Measurements from ENCODE around the gene AP3D1. TPM values are rescaled to one million over a fixed set of nuclear protein-coding genes. Genes with fewer than 3 reads are reported as not detected.

AP3D1 gene
- total and polyA plus RNA-seq, 12 donors = 51.3 to 193 (median 121) TPM

DNA sequence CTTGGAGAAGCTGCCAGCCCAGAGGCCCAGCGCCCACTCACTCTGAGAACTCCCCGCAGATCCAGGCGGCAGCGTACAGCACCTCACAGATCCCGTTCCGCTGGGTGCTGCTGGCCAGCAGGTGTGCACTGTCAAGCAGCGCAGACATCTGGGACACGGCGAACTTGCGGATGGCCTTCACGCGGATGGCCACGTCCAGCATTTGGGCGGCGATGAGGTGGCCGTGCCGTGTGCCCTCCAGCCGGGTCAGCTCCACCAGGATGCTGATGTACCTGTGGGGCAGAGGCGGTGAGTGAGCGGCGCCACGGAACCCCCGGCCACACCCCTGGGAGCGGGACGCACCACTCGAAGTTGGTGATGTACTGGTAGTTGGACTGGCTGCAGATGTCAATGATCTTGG is 30.5 kb downstream of the AP3D1 start:
- TF ChIP-seq, protein P1, sequence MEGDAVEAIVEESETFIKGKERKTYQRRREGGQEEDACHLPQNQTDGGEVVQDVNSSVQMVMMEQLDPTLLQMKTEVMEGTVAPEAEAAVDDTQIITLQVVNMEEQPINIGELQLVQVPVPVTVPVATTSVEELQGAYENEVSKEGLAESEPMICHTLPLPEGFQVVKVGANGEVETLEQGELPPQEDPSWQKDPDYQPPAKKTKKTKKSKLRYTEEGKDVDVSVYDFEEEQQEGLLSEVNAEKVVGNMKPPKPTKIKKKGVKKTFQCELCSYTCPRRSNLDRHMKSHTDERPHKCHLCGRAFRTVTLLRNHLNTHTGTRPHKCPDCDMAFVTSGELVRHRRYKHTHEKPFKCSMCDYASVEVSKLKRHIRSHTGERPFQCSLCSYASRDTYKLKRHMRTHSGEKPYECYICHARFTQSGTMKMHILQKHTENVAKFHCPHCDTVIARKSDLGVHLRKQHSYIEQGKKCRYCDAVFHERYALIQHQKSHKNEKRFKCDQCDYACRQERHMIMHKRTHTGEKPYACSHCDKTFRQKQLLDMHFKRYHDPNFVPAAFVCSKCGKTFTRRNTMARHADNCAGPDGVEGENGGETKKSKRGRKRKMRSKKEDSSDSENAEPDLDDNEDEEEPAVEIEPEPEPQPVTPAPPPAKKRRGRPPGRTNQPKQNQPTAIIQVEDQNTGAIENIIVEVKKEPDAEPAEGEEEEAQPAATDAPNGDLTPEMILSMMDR (IDR thresholded peaks at IDR 0.05) = no peak
- TF ChIP-seq POLR2A (IDR thresholded peaks at IDR 0.05) = no peak

DNA sequence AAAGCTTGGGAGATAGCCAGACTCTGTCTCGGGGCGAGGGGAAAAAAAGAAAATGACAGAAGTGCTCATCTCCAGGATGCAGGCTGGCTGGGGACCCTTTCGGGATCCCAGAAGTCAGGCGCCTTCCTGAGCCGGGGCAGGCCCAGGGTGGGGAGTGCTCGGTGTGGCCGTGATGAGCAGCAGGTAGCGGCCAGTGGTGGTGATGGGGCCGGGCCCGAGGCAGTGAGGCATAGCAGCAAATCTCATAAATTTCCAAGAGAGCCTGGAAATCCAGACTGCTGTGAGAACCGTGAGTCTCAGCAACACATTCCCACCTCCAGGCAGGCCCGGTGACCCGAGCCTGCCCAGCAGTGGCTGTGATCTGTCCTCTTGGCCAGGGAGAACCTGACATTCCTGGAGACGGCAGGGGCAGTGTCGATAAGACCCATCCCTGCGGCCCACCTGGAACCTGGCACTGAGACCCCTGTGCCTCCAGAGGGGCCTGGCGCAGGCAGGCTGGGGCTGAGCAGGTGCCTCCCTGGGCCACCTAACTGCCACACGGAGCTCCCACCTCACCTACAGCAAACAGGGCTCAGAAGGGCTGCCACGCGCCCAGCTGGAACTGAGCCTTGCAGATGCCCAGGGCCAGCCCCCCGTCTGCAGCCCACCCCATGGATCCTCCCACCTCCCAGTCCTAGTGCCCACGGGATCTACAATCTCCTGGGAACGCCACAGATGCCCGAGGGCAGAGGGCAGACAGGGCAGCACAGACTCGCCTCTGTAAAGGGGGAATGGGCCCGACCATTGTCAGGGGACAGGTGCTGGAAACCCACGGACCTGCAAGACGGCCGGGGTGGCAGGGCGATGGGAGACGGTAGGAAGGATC is 31.2 kb downstream of the AP3D1 start:
- H3K9me3 ChIP-seq (replicated peaks in 1 of 3) = no peaks in the 10 kb centered on the region
- H3K4me1 ChIP-seq (replicated peaks in 1 of 2) = peaks cover 0 to 6% of the 10 kb centered on the region in 2 donors
- H3K4me3 ChIP-seq = no peak overlapping the region
- H3K27ac ChIP-seq = no peak overlapping the region
- peak in 1 of 7 donors; percentile 14 for DNase-seq
- peaks cover 0 to 98% of the 10 kb centered on the region in 2 donors for H3K36me3 ChIP-seq (replicated peaks in 1 of 2)
- TF ChIP-seq, protein P1 (IDR thresholded peaks at IDR 0.05) = no peak
- no peak for TF ChIP-seq POLR2A (IDR thresholded peaks at IDR 0.05)
- intact Hi-C loops (cut with DNase I) = no loop called here
- no peaks in the 10 kb centered on the region for H3K27me3 ChIP-seq
- 91 to 93% (median 92%) methylated on average over 25 to 31 of the region's 31 CpGs for WGBS, 4 donors

More for the DNA sequence above, 30.5 kb downstream of the AP3D1 start:
- H3K4me3 ChIP-seq = no peak overlapping the region
- no peak overlapping the region for H3K27ac ChIP-seq
- 90 to 98% (median 95%) methylated on average over 11 to 26 of the region's 26 CpGs for WGBS, 4 donors
- no peaks in the 10 kb centered on the region for H3K9me3 ChIP-seq (replicated peaks in 1 of 3)
- peaks cover 0 to 6% of the 10 kb centered on the region in 2 donors for H3K4me1 ChIP-seq (replicated peaks in 1 of 2)
- peaks cover 0 to 98% of the 10 kb centered on the region in 2 donors for H3K36me3 ChIP-seq (replicated peaks in 1 of 2)
- no peaks in the 10 kb centered on the region for H3K27me3 ChIP-seq
- peak in 1 of 7 donors; percentile 14 for DNase-seq
- intact Hi-C loops (cut with DNase I) = no loop called here

DNA sequence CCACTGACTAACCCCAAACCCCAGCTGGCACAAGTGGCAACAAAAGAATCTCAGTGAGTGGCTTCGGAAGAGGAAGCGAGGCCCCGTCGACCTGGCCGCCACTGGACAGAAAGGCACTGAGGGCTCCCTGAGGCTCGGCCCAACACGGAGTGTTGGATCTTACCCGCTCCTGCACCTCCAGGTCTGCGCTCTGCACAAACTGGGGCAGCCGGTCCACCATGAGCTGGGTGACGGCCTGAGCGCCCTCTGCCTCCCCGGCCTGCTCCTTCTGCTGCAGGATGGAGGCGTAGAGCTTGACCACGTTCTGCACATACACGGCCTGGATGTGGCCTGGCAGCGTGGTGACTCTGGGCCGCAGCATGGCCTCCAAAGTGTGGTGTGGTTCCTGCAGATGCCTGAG is 32.9 kb downstream of the AP3D1 start:
- Histone ChIP-seq H3K27ac (no peak overlapping the region), H3K4me3 (no peak overlapping the region), H3K4me1 (replicated peaks in 1 of 2) (peaks cover 0 to 6% of the 10 kb centered on the region in 2 donors), H3K36me3 (replicated peaks in 1 of 2) (peaks cover 0 to 98% of the 10 kb centered on the region in 2 donors), H3K9me3 (replicated peaks in 1 of 3) (no peaks in the 10 kb centered on the region), H3K27me3 (no peaks in the 10 kb centered on the region)
- intact Hi-C loops (cut with DNase I) = no loop called here
- no peak for DNase-seq
- 72 to 96% (median 92%) methylated on average over 5 to 18 of the region's 18 CpGs for WGBS, 4 donors
- no peak for TF ChIP-seq POLR2A (IDR thresholded peaks at IDR 0.05)
- TF ChIP-seq, protein P1 (IDR thresholded peaks at IDR 0.05) = no peak

DNA sequence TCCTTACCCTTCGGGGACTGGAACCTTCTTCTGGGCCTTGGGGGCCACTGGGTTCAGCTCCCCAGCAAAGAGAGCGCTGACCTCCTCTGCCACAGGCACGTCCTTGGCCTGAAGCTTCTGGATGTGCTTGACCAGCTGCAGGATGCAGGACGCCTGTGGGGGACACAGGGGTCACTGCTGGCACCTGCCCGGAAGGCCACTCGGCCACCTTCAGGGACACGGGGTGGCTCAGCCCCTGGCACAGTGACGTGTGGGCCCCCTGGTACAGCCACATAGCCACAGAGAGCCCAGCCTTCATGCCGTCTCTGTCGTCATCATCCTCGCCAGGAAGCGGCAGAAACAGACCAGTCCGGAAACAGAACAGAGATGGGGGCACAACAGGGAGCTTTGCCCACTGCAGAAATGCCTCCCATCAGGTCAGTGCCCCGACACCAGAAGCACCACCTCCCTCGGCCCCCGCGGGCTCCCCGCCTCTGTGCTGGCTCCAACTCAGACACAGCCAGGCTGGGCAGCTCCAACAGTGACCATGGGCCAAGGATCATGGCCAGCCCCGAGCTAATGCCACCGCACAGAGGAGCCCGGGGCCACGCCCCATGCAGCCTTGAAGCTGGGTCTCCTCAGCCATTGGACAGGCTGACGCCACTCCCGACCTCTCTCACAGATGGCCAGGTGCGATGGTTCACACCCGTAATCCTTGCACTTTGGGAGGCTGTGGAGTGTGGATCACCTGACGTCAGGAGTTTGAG is 34.0 kb downstream of the AP3D1 start:
- peaks cover 0 to 98% of the 10 kb centered on the region in 2 donors for H3K36me3 ChIP-seq (replicated peaks in 1 of 2)
- TF ChIP-seq POLR2A (IDR thresholded peaks at IDR 0.05) = no peak
- intact Hi-C loops (cut with DNase I) = no loop called here

More for the DNA sequence above, 34.0 kb downstream of the AP3D1 start:
- WGBS, 4 donors = 51 to 73% (median 61%) methylated on average over 11 to 27 of the region's 27 CpGs
- H3K4me1 ChIP-seq (replicated peaks in 1 of 2) = peaks cover 0 to 6% of the 10 kb centered on the region in 2 donors
- DNase-seq = peak in 6 of 7 donors; percentile 78 to 90 (median 86)
- no peak overlapping the region for H3K4me3 ChIP-seq
- H3K27ac ChIP-seq = peak overlapping the region in 1 of 5 donors; percentile 23
- no peaks in the 10 kb centered on the region for H3K27me3 ChIP-seq
- H3K9me3 ChIP-seq (replicated peaks in 1 of 3) = no peaks in the 10 kb centered on the region
